Upper lobe of left lung (tissue), 6 donors: ENCODE data around the gene MCTP2. TPM values are rescaled to one million over a fixed set of nuclear protein-coding genes. Genes with fewer than 3 reads are reported as not detected.
A peak's percentile ranks its signal among the peaks of the same experiment; 100 is the strongest.

Experiments
- ATAC-seq, 2 donors: fragments of 200-7000 bp; cut with Tn5 transposase; one replicate each; pipeline ENCODE4 v1.9.1; 2022; ENCODE audit warnings: mild to moderate bottlenecking in 2 of 2, moderate library complexity in 2 of 2; ENCODE audit not compliant: low FRiP score in 2 of 2
- DNase-seq, 2 donors: peaks; one replicate each; pipeline ENCODE4 v3.0.0-alpha.2; 2019 to 2020
- H3K27ac ChIP-seq, 4 donors: fragments of 200-600 bp; sonication (generic); one replicate each; pipeline ENCODE4 v1.5.1; 2016 to 2019
- H3K27me3 ChIP-seq, 4 donors: fragments of 200-600 bp; sonication (generic); one replicate each; pipeline ENCODE4 v1.5.1; 2017 to 2019
- H3K36me3 ChIP-seq, 4 donors: fragments of 200-600 bp; sonication (generic); one replicate each; pipeline ENCODE4 v1.5.1; 2016 to 2019
- H3K4me1 ChIP-seq, 4 donors: fragments of 200-600 bp; sonication (generic); one replicate each; pipeline ENCODE4 v1.5.1; 2018 to 2019
- H3K4me3 ChIP-seq, 4 donors: fragments of 200-600 bp; sonication (generic); one replicate each; pipeline ENCODE4 v1.5.1; 2017 to 2019; ENCODE audit warnings: mild to moderate bottlenecking in 2 of 4, moderate library complexity in 1 of 4
- H3K9me3 ChIP-seq, 4 donors: fragments of 200-600 bp; sonication (generic); one replicate each; pipeline ENCODE4 v1.5.1; 2018 to 2019
- CTCF ChIP-seq, 6 experiments: fragments of 450-650 bp in 4 of 6; fragments of 200-600 bp in 2 of 6; sonication (generic) in 2 of 6; IDR thresholded peaks; one replicate each; pipeline ENCODE4 v1.5.1; 2016 to 2019; ENCODE audit warnings: antibody characterized with exemption in 6 of 6
- EP300 ChIP-seq, 4 donors: sonication (generic); formaldehyde crosslinking; IDR thresholded peaks; one replicate each; pipeline ENCODE4 v1.5.1; 2017; ENCODE audit warnings: antibody characterized with exemption in 4 of 4, control low read depth in 2 of 4
- POLR2A ChIP-seq, 4 donors: fragments of 450-650 bp; IDR thresholded peaks; one replicate each; pipeline ENCODE4 v1.5.1; 2016 to 2017; ENCODE audit warnings: antibody characterized with exemption in 4 of 4, mild to moderate bottlenecking in 2 of 4
- POLR2AphosphoS5 ChIP-seq, 2 donors: sonication (generic); formaldehyde crosslinking; IDR thresholded peaks; one replicate each; pipeline ENCODE4 v1.5.1; 2017; ENCODE audit warnings: antibody characterized with exemption in 2 of 2
- WGBS, 2 donors: methylation state at CpG; one replicate each; pipeline ENCODE4 v1.1.5; 2017 to 2018; 5-methylcytosine and 5-hydroxymethylcytosine counted together
- total RNA-seq, 6 donors: library from RNA; depleted of rRNA in 4 of 6; stranded (reverse); fragments of >200 nt in 4 of 6; gene quantifications; one replicate each; pipeline versions ENCODE4 v1.1.0 to v1.2.1, GENCODE V29; 2016 to 2021
- donor health status: DM: no; HTN: no; CAD: no; lungs with moderate emphysema.
- donor health status: DM: no; HTN: yes; CAD: no; lungs with severe emphysema.

Gene MCTP2
- total RNA-seq, 6 donors from 2014 or later, result 33.4 to 64.8 (median 48.5) TPM

GRCh38 chr15:94296717-94297116, 65.4 kb downstream of the MCTP2 start:
- DNase-seq, result no peak
- H3K9me3 ChIP-seq, result no peaks in the 10 kb centered on the region
- no peaks in the 10 kb centered on the region for H3K36me3 ChIP-seq
- peak overlapping the region in 2 of 4 donors; percentile 11 to 16 for H3K27ac ChIP-seq
- peaks cover 0 to 8% (median 6%) of the 10 kb centered on the region in 4 donors for H3K4me1 ChIP-seq
- H3K4me3 ChIP-seq, result no peak overlapping the region
- no peaks in the 10 kb centered on the region for H3K27me3 ChIP-seq
- ATAC-seq, result no peak
- 95 to 100% methylated on average over 1 of the region's 1 CpG for WGBS, 2 donors
- TF ChIP-seq EP300 (IDR thresholded peaks at IDR 0.05), result no peak
- no peak for TF ChIP-seq CTCF (IDR thresholded peaks at IDR 0.05)

- DNase-seq, result no peak
- peaks cover 0 to 8% (median 6%) of the 10 kb centered on the region in 4 donors for H3K4me1 ChIP-seq
- H3K27ac ChIP-seq, result peak overlapping the region in 1 of 4 donors; percentile 54
- ATAC-seq, result peak in 1 of 2 donors; percentile 52
- 43 to 46% methylated on average over 6 of the region's 6 CpGs for WGBS, 2 donors
- TF ChIP-seq EP300 (IDR thresholded peaks at IDR 0.05), result no peak
- no peak for TF ChIP-seq POLR2AphosphoS5 (IDR thresholded peaks at IDR 0.05)
- TF ChIP-seq POLR2A (IDR thresholded peaks at IDR 0.05), result no peak
- no peak for TF ChIP-seq CTCF (IDR thresholded peaks at IDR 0.05)
- H3K9me3 ChIP-seq, result no peaks in the 10 kb centered on the region
- no peaks in the 10 kb centered on the region for H3K36me3 ChIP-seq
- H3K27me3 ChIP-seq, result no peaks in the 10 kb centered on the region
- H3K4me3 ChIP-seq, result no peak overlapping the region
Observed at GRCh38 chr15:94297558-94297957, 66.2 kb downstream of the MCTP2 start.

- Histone ChIP-seq H3K4me1 (peaks cover 0 to 8% (median 6%) of the 10 kb centered on the region in 4 donors), H3K9me3 (no peaks in the 10 kb centered on the region), H3K27ac (peak overlapping the region in 2 of 4 donors; percentile 24 to 54), H3K4me3 (no peak overlapping the region), H3K36me3 (no peaks in the 10 kb centered on the region), H3K27me3 (no peaks in the 10 kb centered on the region)
- DNase-seq (peak in 1 of 2 donors; percentile 14), ATAC-seq (no peak)
- TF ChIP-seq CTCF (IDR thresholded peaks at IDR 0.05) (no peak), POLR2A (IDR thresholded peaks at IDR 0.05) (no peak), EP300 (IDR thresholded peaks at IDR 0.05) (no peak), POLR2AphosphoS5 (IDR thresholded peaks at IDR 0.05) (no peak)
- WGBS, 2 donors, result 82 to 88% methylated on average over 9 of the region's 9 CpGs
Observed at GRCh38 chr15:94298364-94298763, 67.0 kb downstream of the MCTP2 start.

- Histone ChIP-seq H3K4me1 (peaks cover 0 to 6% (median 3%) of the 10 kb centered on the region in 4 donors), H3K36me3 (peaks cover 0 to 2% (median 0%) of the 10 kb centered on the region in 4 donors), H3K4me3 (no peak overlapping the region), H3K27me3 (no peaks in the 10 kb centered on the region), H3K9me3 (no peaks in the 10 kb centered on the region), H3K27ac (no peak overlapping the region)
- no peak for ATAC-seq
- TF ChIP-seq POLR2AphosphoS5 (IDR thresholded peaks at IDR 0.05) (no peak), POLR2A (IDR thresholded peaks at IDR 0.05) (no peak), CTCF (IDR thresholded peaks at IDR 0.05) (no peak), EP300 (IDR thresholded peaks at IDR 0.05) (no peak)
- DNase-seq, result no peak
Observed at GRCh38 chr15:94300612-94301011, 69.3 kb downstream of the MCTP2 start.

- DNase-seq, result no peak
- H3K9me3 ChIP-seq, result no peaks in the 10 kb centered on the region
- 58 to 81% methylated on average over 4 of the region's 4 CpGs for WGBS, 2 donors
- no peak overlapping the region for H3K27ac ChIP-seq
- TF ChIP-seq POLR2A (IDR thresholded peaks at IDR 0.05), result no peak
- no peak for TF ChIP-seq CTCF (IDR thresholded peaks at IDR 0.05)
- TF ChIP-seq EP300 (IDR thresholded peaks at IDR 0.05), result no peak
- TF ChIP-seq POLR2AphosphoS5 (IDR thresholded peaks at IDR 0.05), result no peak
- no peak overlapping the region for H3K4me3 ChIP-seq
- no peak for ATAC-seq
- H3K36me3 ChIP-seq, result peaks cover 0 to 2% (median 0%) of the 10 kb centered on the region in 4 donors
- no peaks in the 10 kb centered on the region for H3K27me3 ChIP-seq
- peaks cover 0 to 9% (median 0%) of the 10 kb centered on the region in 4 donors for H3K4me1 ChIP-seq
Observed at GRCh38 chr15:94305133-94305532, 73.8 kb downstream of the MCTP2 start.
